Activated CD4-positive, alpha-beta T cell treated with anti-CD3 and anti-CD28 coated beads, Interleukin-2, amount 50 U/mL, for 4 hours (primary cell): ENCODE data around the gene WDR33.
"Not testable (repeated sequence)": the region's sequence is repeated elsewhere in the genome, so short reads cannot be mapped to it uniquely, and the experiment has no call there.

Source experiments
- DNase-seq, 2 experiments: peaks; one replicate each; pipeline ENCODE4 v3.0.0-alpha.2; 2020

Gene WDR33

GRCh38 chr2:127762441-127762840 is 48.5 kb downstream of the WDR33 start:
- DNase-seq: no peak

DNA sequence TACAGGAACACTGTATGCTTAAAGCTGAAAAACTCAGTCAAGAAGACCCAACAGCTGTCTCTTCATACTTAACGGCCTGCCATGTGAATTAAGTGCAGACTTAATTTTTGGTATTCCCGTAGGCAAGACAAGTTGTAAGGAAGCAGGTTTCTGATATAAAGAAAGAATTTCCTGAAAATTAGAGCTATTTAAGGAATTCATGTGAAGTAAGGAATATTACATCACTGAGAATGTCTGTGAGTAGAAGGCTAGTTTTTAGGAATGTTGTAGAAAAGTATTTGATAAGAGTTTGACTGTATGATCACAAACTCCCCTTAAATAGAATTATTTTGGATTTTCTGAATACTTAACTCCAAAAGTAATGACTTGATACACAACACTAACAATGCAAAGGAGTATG is 51.0 kb downstream of the WDR33 start:
- DNase-seq: no peak

- no peak for DNase-seq
Measured at GRCh38 chr2:127754186-127754585, 56.8 kb downstream of the WDR33 start.

GRCh38 chr2:127753374-127753773 is 57.6 kb downstream of the WDR33 start:
- no peak for DNase-seq

GRCh38 chr2:127749537-127749936 is 61.4 kb downstream of the WDR33 start:
- not testable (repeated sequence) for DNase-seq

DNA sequence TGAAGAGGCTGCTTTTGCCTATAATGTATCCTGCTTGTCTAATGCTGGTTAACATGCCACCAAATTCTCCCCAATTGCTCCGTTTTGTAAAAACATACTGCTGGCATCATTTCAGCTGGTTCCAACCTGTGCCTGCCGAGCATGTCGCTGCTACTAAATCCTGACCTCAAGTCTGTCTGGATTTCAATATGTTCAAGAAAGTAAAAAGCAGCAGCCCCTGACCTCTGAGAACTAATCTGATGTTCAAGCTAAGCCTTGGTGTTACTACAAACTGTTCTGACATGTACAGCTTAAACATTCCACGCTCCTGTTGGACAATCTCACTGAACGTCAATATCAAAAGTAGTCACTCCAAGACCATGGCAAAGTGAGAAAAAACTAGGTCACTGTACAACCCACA is 63.4 kb downstream of the WDR33 start:
- no peak for DNase-seq

- no peak for DNase-seq
Measured at GRCh38 chr2:127743477-127744026, 67.4 kb downstream of the WDR33 start.

- no peak for DNase-seq
Measured at GRCh38 chr2:127740665-127741288, 70.2 kb downstream of the WDR33 start.

GRCh38 chr2:127739800-127740199 is 71.2 kb downstream of the WDR33 start:
- DNase-seq: no peak

- no peak for DNase-seq
Measured at GRCh38 chr2:127737892-127738291, 73.1 kb downstream of the WDR33 start.

DNA sequence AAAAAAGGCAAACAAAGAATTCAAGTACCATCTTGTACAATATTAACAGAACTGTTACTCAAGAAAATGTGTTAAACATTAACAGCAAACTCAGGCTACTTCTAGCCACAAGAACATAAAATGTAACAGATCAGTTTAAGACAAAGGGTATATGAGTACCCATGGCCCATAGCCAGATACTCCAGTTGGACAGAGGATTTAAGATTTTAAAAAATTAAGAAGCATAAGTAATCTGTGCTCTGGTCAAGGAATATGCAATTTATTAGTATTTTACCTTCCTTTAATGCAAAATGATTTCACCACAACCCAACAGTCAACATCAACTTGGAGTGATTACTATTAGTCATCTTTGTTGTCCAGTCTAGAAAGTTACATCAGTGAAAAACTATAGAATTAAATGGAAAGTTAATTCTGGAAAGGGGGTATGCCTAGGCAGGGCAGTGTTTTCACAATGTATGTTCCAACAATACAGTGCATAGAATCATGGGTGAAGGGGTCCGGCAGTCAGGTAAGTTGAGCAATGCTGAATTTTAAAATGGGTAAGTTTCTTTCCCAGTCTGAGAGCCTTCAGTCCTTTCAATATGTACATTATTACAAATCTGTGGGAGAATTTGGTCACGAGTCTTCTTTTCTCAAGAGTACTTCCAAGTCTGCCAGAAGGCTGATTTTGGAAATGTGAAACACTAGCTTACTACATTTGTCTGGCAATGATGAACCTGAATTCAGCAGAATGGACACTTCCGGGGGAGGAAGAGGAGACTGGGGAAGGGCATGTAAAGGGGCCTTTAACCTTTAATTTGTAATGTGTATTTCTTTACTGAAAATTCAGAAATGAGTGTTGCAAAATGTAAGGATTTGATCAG is 75.2 kb downstream of the WDR33 start:
- no peak for DNase-seq

- no peak for DNase-seq
Measured at GRCh38 chr2:127735044-127735443, 75.9 kb downstream of the WDR33 start.

DNA sequence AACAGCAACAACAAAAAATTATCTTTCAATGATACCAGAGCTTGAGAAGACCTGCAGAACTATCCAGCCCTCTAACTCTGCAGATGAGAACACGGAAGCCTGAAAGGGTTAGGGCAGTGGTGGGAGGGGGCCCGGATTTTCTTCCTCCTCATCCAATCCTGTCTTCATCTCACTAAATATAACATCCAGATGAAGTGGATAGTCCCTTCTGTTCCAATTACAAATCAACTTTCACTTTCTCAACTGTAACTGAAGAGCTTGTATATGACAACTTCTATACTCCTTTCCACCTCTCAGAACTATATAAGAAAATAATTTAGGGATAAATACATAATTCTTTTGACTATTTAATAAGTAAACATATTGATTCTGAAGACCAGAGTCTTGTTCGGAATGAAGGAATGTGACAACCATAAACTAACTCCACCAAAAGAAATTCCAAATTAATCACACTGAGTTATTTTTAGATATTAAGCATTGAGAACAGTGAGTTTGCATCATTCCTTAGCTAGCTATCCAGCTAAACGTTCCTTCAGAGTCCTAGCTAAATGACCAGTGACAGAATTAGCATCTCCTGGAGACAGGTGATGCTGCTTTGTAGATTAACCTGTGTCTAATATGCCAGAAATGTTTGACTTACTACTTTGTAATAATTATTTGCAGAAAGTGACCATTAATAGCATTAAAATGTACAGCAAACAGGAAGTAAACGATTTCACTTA is 77.0 kb downstream of the WDR33 start:
- DNase-seq: no peak

GRCh38 chr2:127733113-127733815 is 77.7 kb downstream of the WDR33 start:
- DNase-seq: no peak

DNA sequence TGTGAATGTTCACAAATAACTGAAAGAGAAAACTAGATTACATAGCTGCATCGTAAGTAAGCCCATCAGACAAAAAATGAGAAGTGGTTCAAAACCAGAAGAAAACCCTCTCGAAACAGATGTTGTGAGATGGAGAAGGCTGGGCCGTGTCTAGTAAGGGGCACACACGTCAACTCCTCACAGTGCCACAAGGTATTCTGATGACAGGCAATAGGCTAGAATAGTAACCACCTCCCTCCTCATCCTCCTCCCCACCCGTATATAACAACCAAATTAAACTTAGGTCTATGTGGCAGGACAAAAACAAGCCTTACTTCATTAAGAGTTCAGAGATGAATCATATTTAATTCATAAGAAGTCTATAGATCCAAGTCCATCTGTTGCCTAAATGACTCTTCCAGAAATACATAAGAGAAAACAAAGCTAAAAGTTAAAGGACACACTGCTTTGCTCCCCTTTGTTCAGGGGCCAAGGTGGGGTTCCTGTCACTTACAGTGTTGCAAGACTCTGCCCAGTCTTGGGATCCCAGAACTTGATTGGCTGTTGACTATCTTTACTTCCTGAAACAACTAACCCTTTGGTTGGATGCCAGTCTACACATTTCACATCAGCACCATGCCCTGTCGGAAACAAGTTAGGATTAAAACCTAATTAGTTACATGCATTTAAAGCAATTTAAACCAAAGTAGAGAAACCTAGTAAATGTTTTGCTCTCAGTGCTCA is 84.7 kb downstream of the WDR33 start:
- no peak for DNase-seq

GRCh38 chr2:127722807-127723206 is 88.2 kb downstream of the WDR33 start:
- DNase-seq: no peak

- DNase-seq: no peak
Measured at GRCh38 chr2:127721978-127722355, 89.0 kb downstream of the WDR33 start.

GRCh38 chr2:127721311-127721977 is 89.5 kb downstream of the WDR33 start:
- DNase-seq: no peak

- DNase-seq: no peak
Measured at GRCh38 chr2:127719301-127720218, 91.4 kb downstream of the WDR33 start.

DNA sequence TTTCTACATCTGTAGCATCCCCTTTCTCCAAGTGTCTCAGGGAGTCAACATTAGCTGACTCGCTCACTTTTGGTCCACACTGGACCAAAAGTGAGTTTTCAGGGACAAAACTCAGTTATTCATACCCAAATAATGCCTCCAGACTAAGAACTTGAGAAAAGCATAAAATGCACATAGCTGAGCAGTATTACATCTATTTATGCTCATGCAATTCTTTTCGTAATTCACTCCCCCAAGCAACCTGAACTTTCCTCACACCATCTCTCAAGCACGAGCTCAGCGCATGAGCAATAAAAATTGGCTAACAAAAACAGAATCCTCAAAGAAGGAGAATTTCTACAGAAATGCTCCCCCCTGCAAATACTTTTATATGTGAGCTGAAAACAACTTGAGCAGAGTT is 92.7 kb downstream of the WDR33 start:
- DNase-seq: no peak
